Bronchial epithelial cell (primary cell): ENCODE data around the gene TBX2. TPM values are rescaled to one million over a fixed set of nuclear protein-coding genes. Genes with fewer than 3 reads are reported as not detected.

Experiments used
- DNase-seq: peaks from one replicate; pipeline ENCODE4 v3.0.0-alpha.2; 2010; ENCODE audit warnings: low read depth
- FAIRE-seq: peaks from 2 replicates; lab custom pipeline; 2011; peaks lifted over from hg19 to GRCh38; lab: Jason Lieb, UNC
- H3K27me3 ChIP-seq: 2 replicates; pipeline ENCODE4 v1.5.1; 2011; ENCODE audit warnings: low read length; ENCODE audit not compliant: control insufficient read depth, insufficient read depth
- H3K36me3 ChIP-seq: 2 replicates; pipeline ENCODE4 v1.5.1; 2011; ENCODE audit warnings: low read length; ENCODE audit not compliant: control insufficient read depth, insufficient read depth
- H3K4me3 ChIP-seq: 2 replicates; pipeline ENCODE4 v1.5.1; 2011; ENCODE audit warnings: mild to moderate bottlenecking, low read depth, low read length, control low read depth
- total RNA-seq: library from RNA; depleted of rRNA; stranded (reverse); fragments of >200 nt; gene quantifications from 2 replicates; pipeline ENCODE4 v1.2.1, GENCODE V29; 2014
- TF ChIP-seq, protein P1 (sequence below): IDR thresholded peaks from 2 replicates; pipeline ENCODE4 v1.5.1; 2011; ENCODE audit warnings: mild to moderate bottlenecking, moderate library complexity, low read length, control low read depth, inconsistent platforms; ENCODE audit not compliant: insufficient read depth, severe bottlenecking

TBX2 gene
- total RNA-seq, 1 donor from 2014 or later: 0.26 TPM

DNA sequence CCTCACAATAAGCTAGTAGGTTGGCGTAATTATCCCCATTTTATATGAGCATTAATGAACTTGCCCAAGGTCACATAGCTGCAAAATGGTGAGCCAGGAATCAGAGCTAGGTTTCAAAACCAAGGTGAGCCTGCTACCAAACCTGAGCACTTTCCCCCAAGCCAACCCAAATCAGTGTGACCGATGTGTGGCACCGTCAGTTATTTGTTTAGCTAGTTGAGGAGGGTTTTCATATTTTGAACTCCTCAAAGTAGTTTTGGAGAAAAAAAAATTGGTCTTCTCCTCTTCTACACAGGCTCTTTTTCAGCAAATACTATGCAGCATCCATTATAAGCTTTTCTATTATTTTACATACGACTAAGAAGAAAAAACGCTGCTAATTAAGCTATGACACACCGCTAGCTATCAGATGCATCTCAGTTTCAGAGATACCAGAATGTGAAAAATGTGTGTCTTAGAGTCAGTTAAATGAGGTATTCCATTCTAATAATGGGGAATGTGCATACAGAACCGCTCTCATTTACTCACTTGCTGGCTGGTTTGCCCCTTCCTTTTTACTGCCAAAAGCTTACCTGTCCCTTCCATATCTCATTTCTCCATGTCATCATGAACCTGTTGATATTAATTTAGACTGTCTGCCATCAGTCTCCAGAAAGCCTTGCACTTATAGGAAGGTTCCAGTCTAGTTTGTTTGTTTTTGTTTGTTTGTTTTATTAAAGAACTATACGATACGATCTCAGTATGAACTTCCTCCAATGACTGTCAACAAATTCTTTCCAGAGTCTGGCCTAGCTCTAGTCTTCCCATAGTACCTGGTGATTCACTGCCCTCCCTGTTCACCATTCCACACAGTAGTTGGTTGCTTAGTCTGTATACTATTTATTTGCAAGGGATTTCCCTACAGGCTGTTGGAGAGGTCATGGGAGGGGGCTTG, 50.3 kb downstream of the TBX2 start:
- no peak for FAIRE-seq

DNA sequence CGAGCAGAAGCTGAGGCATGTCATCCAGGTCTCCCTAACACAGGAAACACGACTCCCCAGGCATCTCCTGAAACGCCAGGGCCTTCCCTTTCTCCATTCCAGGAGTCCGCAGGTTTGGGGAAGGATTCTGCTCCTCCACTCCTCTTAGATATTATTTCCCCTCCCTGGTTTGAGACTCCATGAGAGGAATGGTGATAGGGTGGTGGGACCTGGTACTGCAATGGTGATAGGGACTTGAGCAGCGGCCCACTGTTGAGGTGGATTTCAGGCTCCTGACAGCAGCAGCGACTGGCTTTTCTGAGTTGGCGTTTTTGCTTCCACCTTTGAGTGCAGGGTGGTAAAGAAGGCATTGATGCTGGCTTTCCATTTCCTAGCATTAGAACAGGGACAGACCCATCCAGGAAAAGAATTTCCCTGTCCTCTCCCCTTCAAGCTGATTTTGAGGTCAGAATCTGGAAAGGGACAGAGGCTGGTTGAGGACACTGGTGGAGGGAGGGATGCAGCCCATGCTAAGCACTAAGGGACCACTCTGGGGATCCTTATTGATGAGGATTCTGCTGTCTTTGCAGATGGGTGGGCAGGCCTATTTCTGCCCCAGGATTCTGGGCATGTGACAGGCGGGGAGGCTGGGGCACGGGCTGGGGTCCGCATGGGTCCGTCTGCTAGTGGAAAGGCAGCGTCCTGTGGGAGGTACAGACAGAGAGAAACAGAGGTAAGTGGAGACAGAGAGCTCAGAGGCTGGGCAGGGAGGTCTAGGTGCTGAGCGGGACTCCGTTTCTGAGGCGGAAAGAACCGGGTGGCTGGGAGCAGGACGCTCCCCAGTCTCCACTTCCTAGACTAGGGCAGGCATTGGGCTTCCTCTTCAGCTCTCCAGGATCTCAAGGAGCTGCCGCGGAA, 51.2 kb downstream of the TBX2 start:
- Histone ChIP-seq H3K27me3 (peaks cover 61% of the 10 kb centered on the region), H3K36me3 (no peaks in the 10 kb centered on the region), H3K4me3 (no peak overlapping the region)
- DNase-seq (no peak), FAIRE-seq (no peak)
- TF ChIP-seq, protein P1, sequence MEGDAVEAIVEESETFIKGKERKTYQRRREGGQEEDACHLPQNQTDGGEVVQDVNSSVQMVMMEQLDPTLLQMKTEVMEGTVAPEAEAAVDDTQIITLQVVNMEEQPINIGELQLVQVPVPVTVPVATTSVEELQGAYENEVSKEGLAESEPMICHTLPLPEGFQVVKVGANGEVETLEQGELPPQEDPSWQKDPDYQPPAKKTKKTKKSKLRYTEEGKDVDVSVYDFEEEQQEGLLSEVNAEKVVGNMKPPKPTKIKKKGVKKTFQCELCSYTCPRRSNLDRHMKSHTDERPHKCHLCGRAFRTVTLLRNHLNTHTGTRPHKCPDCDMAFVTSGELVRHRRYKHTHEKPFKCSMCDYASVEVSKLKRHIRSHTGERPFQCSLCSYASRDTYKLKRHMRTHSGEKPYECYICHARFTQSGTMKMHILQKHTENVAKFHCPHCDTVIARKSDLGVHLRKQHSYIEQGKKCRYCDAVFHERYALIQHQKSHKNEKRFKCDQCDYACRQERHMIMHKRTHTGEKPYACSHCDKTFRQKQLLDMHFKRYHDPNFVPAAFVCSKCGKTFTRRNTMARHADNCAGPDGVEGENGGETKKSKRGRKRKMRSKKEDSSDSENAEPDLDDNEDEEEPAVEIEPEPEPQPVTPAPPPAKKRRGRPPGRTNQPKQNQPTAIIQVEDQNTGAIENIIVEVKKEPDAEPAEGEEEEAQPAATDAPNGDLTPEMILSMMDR: no peak

More for the DNA sequence above, 50.3 kb downstream of the TBX2 start:
- Histone ChIP-seq H3K4me3 (no peak overlapping the region), H3K27me3 (peaks cover 54% of the 10 kb centered on the region), H3K36me3 (no peaks in the 10 kb centered on the region)
- TF ChIP-seq, protein P1: no peak
- DNase-seq: no peak

DNA sequence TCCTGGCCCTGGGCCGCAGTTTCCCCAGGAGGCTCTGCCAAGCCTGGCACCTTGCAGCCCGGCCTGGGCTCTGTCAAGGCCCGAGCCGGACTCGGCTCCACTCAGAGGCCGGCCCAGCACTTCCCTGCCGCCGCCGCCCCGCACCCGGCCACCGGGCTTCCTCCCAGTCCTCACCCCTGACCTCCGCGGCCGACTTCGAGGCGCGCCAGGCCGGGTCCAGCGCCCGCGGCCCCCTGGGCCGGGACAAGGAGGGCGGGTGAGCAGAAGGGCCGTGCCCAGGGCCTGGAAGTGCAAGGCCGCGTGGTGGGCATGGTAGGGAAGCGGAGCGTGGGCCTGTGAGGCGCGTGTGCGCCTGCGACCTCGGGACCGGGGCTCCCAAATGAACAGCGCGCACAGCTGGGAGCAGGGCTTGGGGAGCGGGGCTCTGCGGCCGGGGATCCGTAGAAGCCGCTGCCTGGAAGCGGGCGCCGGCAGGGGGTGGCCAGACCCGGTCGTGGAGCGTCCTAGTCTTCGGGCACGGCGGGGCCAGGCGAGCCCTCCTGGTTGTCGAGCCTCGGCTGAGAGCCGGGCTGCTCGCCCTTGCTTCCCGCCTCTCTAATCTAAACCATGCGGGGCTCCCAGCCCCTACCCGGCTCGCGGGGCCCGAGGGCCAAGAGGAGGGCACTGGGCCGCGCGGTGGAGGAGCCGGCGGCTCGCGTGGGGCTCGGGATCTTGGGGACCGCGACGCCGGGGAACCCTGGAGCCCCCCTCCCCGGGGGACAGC, 52.1 kb downstream of the TBX2 start:
- Histone ChIP-seq H3K4me3 (no peak overlapping the region), H3K27me3 (peaks cover 68% of the 10 kb centered on the region), H3K36me3 (no peaks in the 10 kb centered on the region)
- TF ChIP-seq, protein P1: no peak
- DNase-seq (no peak), FAIRE-seq (no peak)

DNA sequence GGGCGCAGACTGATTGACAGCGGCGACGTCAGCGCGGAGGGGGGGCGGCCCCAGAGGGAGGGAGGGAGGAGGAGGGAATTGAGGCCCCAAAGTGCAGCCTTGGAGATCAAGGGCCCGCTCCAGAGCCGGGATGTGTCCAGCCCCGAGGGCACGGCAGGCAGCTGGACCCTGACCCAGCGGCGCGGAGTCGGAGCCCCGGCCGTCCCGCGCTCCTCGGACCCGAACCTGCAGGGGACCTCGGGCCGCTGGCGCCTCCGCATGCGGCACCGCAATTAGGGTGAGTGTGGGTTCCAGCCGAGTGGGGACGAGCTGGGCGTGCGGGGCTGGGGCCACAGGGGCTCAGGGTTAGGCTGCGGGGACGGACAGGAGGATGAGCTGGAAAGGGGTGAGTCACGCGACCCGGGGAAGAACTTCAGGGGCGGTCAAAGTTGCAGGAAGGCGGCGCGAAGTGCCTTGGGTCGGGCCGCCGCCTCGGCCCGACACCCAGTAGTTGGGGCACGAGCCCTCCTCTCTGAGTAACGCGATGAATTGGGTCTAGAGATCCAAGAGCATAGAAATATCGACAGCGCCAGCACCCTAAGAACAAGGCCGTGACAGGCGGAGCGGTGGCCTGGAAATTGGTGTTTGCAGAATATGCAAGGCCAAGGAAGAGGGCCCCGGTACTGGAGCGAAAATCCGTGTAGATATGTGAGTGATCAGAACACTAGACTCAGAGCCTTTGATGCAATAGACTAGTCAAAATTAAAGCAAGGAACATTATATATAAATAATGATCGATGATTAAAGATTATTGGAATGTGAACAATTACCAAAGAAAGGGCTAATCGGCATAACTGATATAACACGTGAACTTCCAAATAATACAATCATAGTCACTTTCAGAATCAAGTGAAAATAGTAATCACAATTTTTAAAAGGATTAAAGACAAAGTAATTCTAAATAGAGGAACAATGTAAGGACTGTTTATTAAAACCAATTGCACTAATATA, 53.0 kb downstream of the TBX2 start, which contains the start of gene TBX4:
Gene TBX4 (plus strand): TSS at position 122 of the 990 bp plus-strand sequence. CDS start 4,069 bp downstream, outside the sequence.
- Histone ChIP-seq H3K36me3 (no peaks in the 10 kb centered on the region), H3K27me3 (peaks cover 72% of the 10 kb centered on the region), H3K4me3 (no peak within 1 kb of the TSS)
- DNase-seq (no peak), FAIRE-seq (no peak)
- TF ChIP-seq, protein P1: no peak
